Endothelial cell of coronary artery (primary cell): ENCODE data around the gene IPCEF1. TPM values are rescaled to one million over a fixed set of nuclear protein-coding genes. Genes with fewer than 3 reads are reported as not detected.

Experiments used
- total RNA-seq: library from RNA; depleted of rRNA; stranded (reverse); fragments of >200 nt; gene quantifications from 2 replicates; pipeline ENCODE4 v1.2.3, GENCODE V29; 2014

IPCEF1 gene, protein sequence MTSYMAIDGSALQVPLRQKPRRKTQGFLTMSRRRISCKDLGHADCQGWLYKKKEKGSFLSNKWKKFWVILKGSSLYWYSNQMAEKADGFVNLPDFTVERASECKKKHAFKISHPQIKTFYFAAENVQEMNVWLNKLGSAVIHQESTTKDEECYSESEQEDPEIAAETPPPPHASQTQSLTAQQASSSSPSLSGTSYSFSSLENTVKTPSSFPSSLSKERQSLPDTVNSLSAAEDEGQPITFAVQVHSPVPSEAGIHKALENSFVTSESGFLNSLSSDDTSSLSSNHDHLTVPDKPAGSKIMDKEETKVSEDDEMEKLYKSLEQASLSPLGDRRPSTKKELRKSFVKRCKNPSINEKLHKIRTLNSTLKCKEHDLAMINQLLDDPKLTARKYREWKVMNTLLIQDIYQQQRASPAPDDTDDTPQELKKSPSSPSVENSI
- 0.09 TPM in 1 of 2 replicates, not detected in the other for total RNA-seq

GRCh38 chr6:154356690-154357089 lies at the start of gene IPCEF1:
IPCEF1 (minus strand) TSS chr6:154356803; CDS start chr6:154265947, 90,856 bp downstream.

Other genes with a start within 250 kb of the IPCEF1 start
- 3.0 and 4.0 TPM in 2 replicates for gene CNKSR3, start 153.9 kb upstream of the IPCEF1 start, total RNA-seq